ENCODE results near the gene C3orf18. TPM values are rescaled to one million over a fixed set of nuclear protein-coding genes. Genes with fewer than 3 reads are reported as not detected.

The C3orf18 gene
- total RNA-seq, 4 donors from 2014 or later, result 1.1 to 26.4 (median 3.2) TPM; not detected in 1

DNA sequence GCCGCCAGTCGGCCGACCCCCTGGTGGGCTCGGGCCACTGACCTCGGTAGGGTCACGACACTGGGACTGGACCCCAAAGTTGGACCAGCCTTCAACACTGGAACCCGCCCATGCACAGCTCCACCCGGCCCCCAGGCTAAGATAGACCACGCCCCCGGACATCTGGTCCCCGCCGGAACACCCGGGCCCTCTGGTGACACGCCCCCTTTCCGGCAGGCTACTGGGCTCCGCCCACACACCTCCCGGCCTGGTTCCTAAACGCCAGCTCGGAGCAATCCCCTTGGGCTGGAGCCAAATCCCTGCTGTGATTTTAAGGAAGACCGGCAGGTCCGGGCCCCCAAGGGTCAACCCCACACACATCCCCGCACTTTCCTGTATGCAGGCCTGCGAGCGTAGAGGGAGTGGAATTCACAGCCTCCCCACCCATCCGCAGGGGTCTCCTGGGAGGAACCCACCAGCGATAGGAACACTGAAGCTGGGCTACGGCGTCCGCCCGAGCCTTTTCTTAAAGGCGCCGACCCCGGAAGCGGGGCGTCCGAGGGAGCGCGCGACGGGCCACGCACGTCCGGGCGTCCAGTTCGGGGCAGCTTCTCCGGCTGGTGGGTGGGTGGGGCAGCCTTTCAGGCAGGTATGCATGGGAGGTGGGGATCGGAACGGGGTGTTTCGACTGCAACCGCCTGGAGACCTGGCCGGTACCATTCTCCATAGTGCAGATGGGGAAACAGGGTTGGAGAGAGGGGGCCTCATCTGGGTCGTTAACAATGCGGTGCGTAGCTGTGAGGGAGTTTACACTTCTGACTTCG, 1.6 kb upstream of the C3orf18 start, which contains the start of gene HEMK1:
Gene HEMK1, plus strand, starts transcription at position 576 of the 803 bp plus-strand sequence. CDS start 1,583 bp downstream, outside the sequence.
- DNase-seq, result peak; percentile 98 to 99 (median 99)
- Histone ChIP-seq H3K27me3 (no peaks in the 10 kb centered on the region), H3K27ac (peak within 1 kb of the TSS; percentile 82 to 91 (median 88)), H3K36me3 (no peaks in the 10 kb centered on the region), H3K9me3 (no peaks in the 10 kb centered on the region), H3K4me1 (peaks cover 0 to 30% (median 14%) of the 10 kb centered on the region in 4 donors), H3K4me3 (peak within 1 kb of the TSS; percentile 63 to 75 (median 70))
- TF ChIP-seq POLR2A (IDR thresholded peaks at IDR 0.05), result peak; percentile 46 to 62
- TF ChIP-seq, protein P1, sequence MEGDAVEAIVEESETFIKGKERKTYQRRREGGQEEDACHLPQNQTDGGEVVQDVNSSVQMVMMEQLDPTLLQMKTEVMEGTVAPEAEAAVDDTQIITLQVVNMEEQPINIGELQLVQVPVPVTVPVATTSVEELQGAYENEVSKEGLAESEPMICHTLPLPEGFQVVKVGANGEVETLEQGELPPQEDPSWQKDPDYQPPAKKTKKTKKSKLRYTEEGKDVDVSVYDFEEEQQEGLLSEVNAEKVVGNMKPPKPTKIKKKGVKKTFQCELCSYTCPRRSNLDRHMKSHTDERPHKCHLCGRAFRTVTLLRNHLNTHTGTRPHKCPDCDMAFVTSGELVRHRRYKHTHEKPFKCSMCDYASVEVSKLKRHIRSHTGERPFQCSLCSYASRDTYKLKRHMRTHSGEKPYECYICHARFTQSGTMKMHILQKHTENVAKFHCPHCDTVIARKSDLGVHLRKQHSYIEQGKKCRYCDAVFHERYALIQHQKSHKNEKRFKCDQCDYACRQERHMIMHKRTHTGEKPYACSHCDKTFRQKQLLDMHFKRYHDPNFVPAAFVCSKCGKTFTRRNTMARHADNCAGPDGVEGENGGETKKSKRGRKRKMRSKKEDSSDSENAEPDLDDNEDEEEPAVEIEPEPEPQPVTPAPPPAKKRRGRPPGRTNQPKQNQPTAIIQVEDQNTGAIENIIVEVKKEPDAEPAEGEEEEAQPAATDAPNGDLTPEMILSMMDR (IDR thresholded peaks at IDR 0.05), result peak in 1 of 6 experiments; percentile 18

- peak overlapping the region; percentile 3 to 88 (median 68) for H3K27ac ChIP-seq
Measured at GRCh38 chr3:50567011-50567385, 549 bp downstream of the C3orf18 start.

DNA sequence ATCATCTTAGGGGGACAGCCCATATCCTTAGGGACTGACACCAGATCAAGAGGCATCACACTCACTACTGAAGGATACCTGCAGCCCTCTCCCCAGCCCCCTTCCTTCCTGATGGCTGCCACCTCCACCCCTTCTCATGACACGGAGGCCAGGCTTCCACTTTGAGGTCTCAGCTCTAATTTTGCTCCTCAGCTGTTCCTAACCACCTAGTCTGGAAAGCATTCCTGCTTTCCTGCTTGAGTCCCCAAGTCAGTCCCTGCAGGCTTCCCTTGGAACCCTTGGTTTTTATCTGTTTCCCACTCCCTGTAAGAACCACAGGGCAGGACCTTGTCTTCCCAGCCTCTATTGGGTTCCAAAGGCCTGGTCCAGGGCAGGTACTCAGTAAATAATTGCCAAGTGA, 3.2 kb downstream of the C3orf18 start:
- no peak for DNase-seq
- no peak overlapping the region for H3K27ac ChIP-seq
- H3K36me3 ChIP-seq, result no peaks in the 10 kb centered on the region
- H3K4me1 ChIP-seq, result peaks cover 0 to 13% (median 9%) of the 10 kb centered on the region in 4 donors
- H3K9me3 ChIP-seq, result no peaks in the 10 kb centered on the region
- H3K4me3 ChIP-seq, result no peak overlapping the region
- no peaks in the 10 kb centered on the region for H3K27me3 ChIP-seq
- TF ChIP-seq POLR2A (IDR thresholded peaks at IDR 0.05), result no peak
- TF ChIP-seq, protein P1 (IDR thresholded peaks at IDR 0.05), result no peak

More at GRCh38 chr3:50567011-50567385, 549 bp downstream of the C3orf18 start:
- no peaks in the 10 kb centered on the region for H3K36me3 ChIP-seq
- peak overlapping the region; percentile 33 to 75 (median 64) for H3K4me3 ChIP-seq
- no peaks in the 10 kb centered on the region for H3K27me3 ChIP-seq
- no peak for TF ChIP-seq POLR2A (IDR thresholded peaks at IDR 0.05)
- TF ChIP-seq, protein P1 (IDR thresholded peaks at IDR 0.05), result no peak
- no peak for DNase-seq
- H3K9me3 ChIP-seq, result no peaks in the 10 kb centered on the region
- H3K4me1 ChIP-seq, result peaks cover 0 to 26% (median 13%) of the 10 kb centered on the region in 4 donors

GRCh38 chr3:50563867-50564266, 3.7 kb downstream of the C3orf18 start:
- no peak for DNase-seq
- no peak overlapping the region for H3K4me3 ChIP-seq
- TF ChIP-seq POLR2A (IDR thresholded peaks at IDR 0.05), result no peak
- TF ChIP-seq, protein P1 (IDR thresholded peaks at IDR 0.05), result no peak

GRCh38 chr3:50562861-50563260, 4.7 kb downstream of the C3orf18 start:
- Histone ChIP-seq H3K4me3 (no peak overlapping the region), H3K9me3 (no peaks in the 10 kb centered on the region), H3K36me3 (no peaks in the 10 kb centered on the region), H3K4me1 (peaks cover 0 to 9% (median 5%) of the 10 kb centered on the region in 4 donors), H3K27ac (no peak overlapping the region), H3K27me3 (no peaks in the 10 kb centered on the region)
- TF ChIP-seq, protein P1 (IDR thresholded peaks at IDR 0.05), result no peak
- no peak for TF ChIP-seq POLR2A (IDR thresholded peaks at IDR 0.05)
- no peak for DNase-seq

More at GRCh38 chr3:50563867-50564266, 3.7 kb downstream of the C3orf18 start:
- H3K9me3 ChIP-seq, result no peaks in the 10 kb centered on the region
- no peaks in the 10 kb centered on the region for H3K36me3 ChIP-seq
- H3K4me1 ChIP-seq, result peaks cover 0 to 13% (median 9%) of the 10 kb centered on the region in 4 donors
- H3K27me3 ChIP-seq, result no peaks in the 10 kb centered on the region
- H3K27ac ChIP-seq, result no peak overlapping the region

Measured in Peyer's patch (tissue), 4 donors.